Osteoblast (primary cell): ENCODE results near the gene BFSP2. TPM values are rescaled to one million over a fixed set of nuclear protein-coding genes. Genes with fewer than 3 reads are reported as not detected.

ENCODE experiments used
- DNase-seq: peaks from one replicate; pipeline ENCODE4 v3.0.0; 2011; ENCODE audit warnings: low spot score, mixed read lengths; ENCODE audit not compliant: insufficient read length; ENCODE audit errors: missing footprints
- H2AFZ ChIP-seq: 2 replicates; pipeline ENCODE4 v1.6.0; 2011; ENCODE audit warnings: mild to moderate bottlenecking, low read length
- H3K27ac ChIP-seq: 2 replicates; pipeline ENCODE4 v1.5.1; 2011; ENCODE audit warnings: mild to moderate bottlenecking, low read depth, low read length, moderate library complexity
- H3K27me3 ChIP-seq: 2 replicates; pipeline ENCODE4 v1.6.0; 2012; ENCODE audit warnings: mild to moderate bottlenecking, control low read depth, inconsistent platforms, low read length, moderate library complexity; ENCODE audit not compliant: insufficient read depth
- H3K36me3 ChIP-seq: 2 replicates; pipeline ENCODE4 v1.5.1; 2011; ENCODE audit warnings: mild to moderate bottlenecking, low read length, control low read depth, moderate library complexity; ENCODE audit not compliant: insufficient read depth
- H3K4me1 ChIP-seq: 2 replicates; pipeline ENCODE4 v1.5.1; 2011; ENCODE audit warnings: mild to moderate bottlenecking, low read length, control low read depth, moderate library complexity; ENCODE audit not compliant: insufficient read depth
- H3K4me2 ChIP-seq: 2 replicates; pipeline ENCODE4 v1.6.0; 2011; ENCODE audit warnings: mild to moderate bottlenecking, low read length; ENCODE audit not compliant: insufficient read depth
- H3K4me3 ChIP-seq: fragments of 200-600 bp; sonication (generic); 3 replicates; pipeline ENCODE4 v1.5.1; 2012; ENCODE audit warnings: mild to moderate bottlenecking, low read length, inconsistent platforms; ENCODE audit not compliant: insufficient read depth
- H3K79me2 ChIP-seq: 2 replicates; pipeline ENCODE4 v1.6.0; 2012; ENCODE audit warnings: mild to moderate bottlenecking, low read length, control low read depth, inconsistent platforms; ENCODE audit not compliant: insufficient read depth
- H3K9me3 ChIP-seq: 2 replicates; pipeline ENCODE4 v1.5.1; 2011; ENCODE audit warnings: low read depth, low read length, control low read depth
- H4K20me1 ChIP-seq: 2 replicates; pipeline ENCODE4 v1.6.0; 2012; ENCODE audit warnings: mild to moderate bottlenecking, low read length, control low read depth; ENCODE audit not compliant: insufficient read depth
- CTCF ChIP-seq: IDR thresholded peaks from 2 replicates; pipeline ENCODE4 v1.5.1; 2011; ENCODE audit warnings: mild to moderate bottlenecking, low read depth, low read length, moderate library complexity; ENCODE audit errors: extremely low read depth
- total RNA-seq: library from RNA; depleted of rRNA; stranded (reverse); fragments of >200 nt; gene quantifications from 2 replicates; pipeline ENCODE4 v1.2.3, GENCODE V29; 2012

Gene BFSP2
- total RNA-seq, 1 donor, result not detected

GRCh38 chr3:133489466-133490085, 89.7 kb downstream of the BFSP2 start:
- Histone ChIP-seq H3K4me1 (peaks cover 12% of the 10 kb centered on the region), H3K79me2 (no peaks in the 10 kb centered on the region), H3K27ac (no peak overlapping the region), H4K20me1 (no peaks in the 10 kb centered on the region), H3K27me3 (no peaks in the 10 kb centered on the region), H3K4me2 (no peak overlapping the region), H3K4me3 (no peak overlapping the region), H3K36me3 (no peaks in the 10 kb centered on the region), H3K9me3 (no peaks in the 10 kb centered on the region), H2AFZ (no peak overlapping the region)
- TF ChIP-seq CTCF, result no peak
- no peak for DNase-seq

- no peak for TF ChIP-seq CTCF
These were observed 90.9 kb downstream of the BFSP2 start for GRCh38 chr3:133490468-133491351.

GRCh38 chr3:133491481-133492059, 91.7 kb downstream of the BFSP2 start:
- no peaks in the 10 kb centered on the region for H3K9me3 ChIP-seq
- H3K4me1 ChIP-seq, result peaks cover 12% of the 10 kb centered on the region
- H3K79me2 ChIP-seq, result no peaks in the 10 kb centered on the region
- DNase-seq, result no peak
- H3K36me3 ChIP-seq, result no peaks in the 10 kb centered on the region
- H3K4me3 ChIP-seq, result no peak overlapping the region
- H3K4me2 ChIP-seq, result no peak overlapping the region
- no peaks in the 10 kb centered on the region for H4K20me1 ChIP-seq
- no peaks in the 10 kb centered on the region for H3K27me3 ChIP-seq
- no peak overlapping the region for H3K27ac ChIP-seq
- H2AFZ ChIP-seq, result no peak overlapping the region
- TF ChIP-seq CTCF, result no peak

More at GRCh38 chr3:133490468-133491351, 90.9 kb downstream of the BFSP2 start:
- peaks cover 12% of the 10 kb centered on the region for H3K4me1 ChIP-seq
- DNase-seq, result no peak
- no peaks in the 10 kb centered on the region for H3K9me3 ChIP-seq
- H3K36me3 ChIP-seq, result no peaks in the 10 kb centered on the region
- no peak overlapping the region for H3K4me2 ChIP-seq
- H3K4me3 ChIP-seq, result no peak overlapping the region
- H3K79me2 ChIP-seq, result no peaks in the 10 kb centered on the region
- no peak overlapping the region for H2AFZ ChIP-seq
- H3K27ac ChIP-seq, result no peak overlapping the region
- no peaks in the 10 kb centered on the region for H3K27me3 ChIP-seq
- no peaks in the 10 kb centered on the region for H4K20me1 ChIP-seq
